RPMI7951 (cell line): ENCODE data around the gene PLEKHJ1. TPM values are rescaled to one million over a fixed set of nuclear protein-coding genes. Genes with fewer than 3 reads are reported as not detected.

Experiments
- DNase-seq: peaks from one replicate; pipeline ENCODE4 v3.0.0-alpha.2; 2012; ENCODE audit warnings: low read depth
- total RNA-seq: library from RNA; depleted of rRNA; stranded (reverse); fragments of >200 nt; shearing (Covaris generic); gene quantifications from 2 replicates; pipeline ENCODE4 v1.2.3, GENCODE V29; 2014

PLEKHJ1 gene
- total RNA-seq, 1 experiment from 2014 or later = 60.0 TPM

DNA sequence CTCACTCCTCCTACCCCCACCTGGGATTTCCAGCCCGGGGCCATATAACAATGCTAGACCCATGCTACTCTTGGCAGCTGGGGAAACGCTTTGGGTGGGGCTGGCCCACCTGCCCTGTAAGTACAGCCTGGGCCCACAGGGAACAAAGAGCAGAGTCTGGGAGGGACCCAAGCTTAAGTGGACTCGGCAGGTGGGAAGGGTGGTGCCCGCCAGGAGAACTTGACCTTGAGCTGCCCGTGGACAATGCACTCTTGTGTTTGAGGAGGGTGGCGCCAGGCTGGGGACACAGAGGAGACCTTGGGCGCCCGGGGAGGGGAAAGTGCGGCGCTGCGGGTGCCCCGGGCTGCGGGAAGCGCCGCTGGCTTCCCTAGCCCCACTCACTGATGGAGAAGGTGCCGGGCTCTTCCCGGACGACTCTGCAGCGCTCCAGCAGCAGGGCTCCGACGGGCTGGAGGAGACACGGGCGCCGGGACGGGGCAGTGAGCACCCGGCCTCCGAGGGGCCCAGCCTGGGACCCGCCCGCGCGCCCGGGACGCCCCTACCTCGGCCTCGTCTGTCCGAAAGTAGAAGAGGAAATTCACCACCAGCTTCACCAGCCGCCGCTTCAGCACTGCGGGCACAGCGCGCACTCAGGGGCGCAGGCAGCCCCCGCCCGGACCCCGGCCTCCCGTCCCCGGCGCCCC is 607 bp downstream of the PLEKHJ1 start:
- no peak for DNase-seq

DNA sequence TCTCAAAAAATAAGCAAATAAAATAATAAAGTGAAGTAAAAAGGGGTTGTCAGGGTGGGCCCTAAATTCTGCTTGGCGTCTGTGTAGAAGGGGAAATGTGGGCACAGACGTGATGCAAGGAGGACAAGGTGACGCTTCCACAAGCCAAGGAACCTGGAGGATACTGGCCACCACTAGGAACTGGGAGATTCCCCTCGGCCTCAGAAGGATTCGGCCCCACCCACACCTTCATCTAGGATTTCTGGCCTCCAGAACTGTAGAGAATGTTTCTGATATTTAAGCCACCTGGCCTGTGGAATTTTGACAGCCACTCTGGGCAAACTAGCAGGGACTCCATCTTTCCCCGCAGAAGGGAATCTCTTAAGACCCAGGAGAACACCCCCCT is 1.1 kb downstream of the PLEKHJ1 start:
- DNase-seq = no peak

- DNase-seq = no peak
Measured at GRCh38 chr19:2233601-2234280, 2.4 kb downstream of the PLEKHJ1 start.

GRCh38 chr19:2232286-2233151 is 3.6 kb downstream of the PLEKHJ1 start:
- no peak for DNase-seq

DNA sequence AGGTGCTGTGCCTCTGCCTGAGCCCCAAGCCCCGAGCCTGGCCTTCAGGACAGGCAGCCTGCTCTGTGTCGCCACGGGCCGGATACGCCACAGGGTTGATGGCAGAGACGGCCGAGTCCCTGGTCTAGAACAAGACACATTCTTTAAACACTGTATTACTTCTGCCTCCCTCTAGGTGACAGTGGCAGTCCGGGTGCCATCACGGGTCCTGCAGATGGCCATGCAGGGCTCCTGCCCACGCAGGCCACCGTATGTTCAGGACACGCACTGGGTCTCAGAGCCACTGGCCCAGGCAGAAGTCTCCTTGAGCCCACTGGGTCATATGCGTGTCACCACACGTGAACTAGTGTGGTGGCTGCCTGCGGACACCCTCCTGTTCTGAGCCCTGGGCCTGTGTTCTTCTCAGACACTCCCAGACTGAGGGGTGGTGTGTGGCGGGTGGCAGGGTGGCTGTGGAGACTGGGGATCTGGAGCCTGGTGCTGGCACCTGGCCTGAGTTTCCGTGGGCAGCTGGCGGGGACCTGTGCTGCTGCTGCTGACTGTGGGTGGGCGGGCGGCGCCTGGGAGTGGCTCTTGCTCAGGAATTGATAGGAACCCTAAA is 4.4 kb downstream of the PLEKHJ1 start:
- no peak for DNase-seq

GRCh38 chr19:2230807-2231533 is 5.2 kb downstream of the PLEKHJ1 start:
- DNase-seq = no peak

- no peak for DNase-seq
Measured at GRCh38 chr19:2230033-2230531, 6.0 kb downstream of the PLEKHJ1 start.

GRCh38 chr19:2229103-2230032 is 6.8 kb downstream of the PLEKHJ1 start:
- no peak for DNase-seq

DNA sequence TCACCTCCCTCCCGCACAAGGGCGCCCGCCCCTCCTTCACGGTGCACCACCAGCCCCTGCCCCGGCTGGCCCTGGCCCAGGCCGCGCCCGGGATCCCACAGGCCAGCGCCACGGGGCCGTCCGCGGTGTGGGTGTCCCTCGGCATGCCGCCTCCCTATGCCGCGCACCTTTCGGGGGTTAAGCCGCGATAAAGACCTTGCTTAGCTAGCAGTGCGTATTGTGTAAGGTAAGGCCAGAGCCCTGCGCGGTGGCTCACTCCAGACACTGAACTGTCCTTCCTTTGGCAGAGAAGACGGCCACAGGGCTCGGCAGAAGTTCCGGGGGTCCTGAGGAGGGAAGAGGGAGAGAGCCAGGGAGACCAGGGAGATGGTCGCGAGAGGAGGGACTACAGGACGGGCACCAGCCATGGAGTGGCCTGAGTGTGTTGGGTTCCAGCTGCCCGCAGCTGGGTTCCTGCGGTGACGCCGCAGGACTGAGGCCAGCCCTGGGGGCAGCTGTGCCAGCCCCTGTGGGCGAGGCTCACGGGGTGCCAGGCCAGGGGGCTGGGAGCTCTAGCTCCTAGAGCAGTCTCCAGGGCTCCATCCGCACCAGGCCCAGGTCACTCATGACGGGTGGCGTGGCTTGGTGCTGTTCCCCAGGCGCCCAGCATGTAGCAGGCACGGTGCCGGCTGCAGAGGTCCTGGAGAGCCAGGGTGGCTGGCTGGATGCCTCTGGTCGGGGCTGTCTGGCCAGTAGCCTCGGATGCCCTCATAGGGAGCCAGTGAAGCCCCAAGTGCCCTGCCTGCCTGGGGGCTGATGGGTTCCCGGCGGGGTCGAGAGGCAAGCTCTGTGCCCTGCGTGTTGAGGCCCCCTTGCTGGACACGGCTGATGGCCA is 7.7 kb downstream of the PLEKHJ1 start:
- DNase-seq = no peak

- no peak for DNase-seq
Measured at GRCh38 chr19:2227415-2228156, 8.5 kb downstream of the PLEKHJ1 start.

DNA sequence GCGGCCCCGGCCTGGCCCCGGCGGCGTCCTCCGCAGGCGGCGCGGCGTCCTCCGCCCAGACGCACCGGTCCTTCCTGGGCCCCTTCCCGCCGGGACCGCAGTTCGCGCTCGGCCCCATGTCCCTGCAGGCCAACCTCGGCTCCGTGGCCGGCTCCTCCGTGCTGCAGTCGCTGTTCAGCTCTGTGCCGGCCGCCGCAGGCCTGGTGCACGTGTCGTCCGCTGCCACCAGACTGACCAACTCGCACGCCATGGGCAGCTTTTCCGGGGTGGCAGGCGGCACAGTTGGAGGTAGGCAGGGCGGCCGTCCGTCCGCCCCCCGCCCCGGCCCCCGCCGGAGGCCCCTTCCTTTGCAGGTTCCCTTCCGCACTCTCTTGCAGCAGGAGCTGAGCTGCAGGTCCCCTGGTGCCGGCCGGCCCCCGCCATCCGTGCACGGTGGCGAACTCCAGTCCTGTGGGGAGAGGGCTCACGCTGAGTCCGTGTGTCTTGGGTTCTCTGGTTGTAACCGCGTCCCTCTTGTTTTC is 9.2 kb downstream of the PLEKHJ1 start:
- DNase-seq = no peak

- no peak for DNase-seq
Measured at GRCh38 chr19:2226051-2226839, 9.9 kb downstream of the PLEKHJ1 start.

- DNase-seq = no peak
Measured at GRCh38 chr19:2225415-2226050, 10.6 kb downstream of the PLEKHJ1 start.

GRCh38 chr19:2224754-2225349 is 11.3 kb downstream of the PLEKHJ1 start:
- DNase-seq = no peak

- no peak for DNase-seq
Measured at GRCh38 chr19:2223959-2224358, 12.2 kb downstream of the PLEKHJ1 start.

- no peak for DNase-seq
Measured at GRCh38 chr19:2223391-2223790, 12.7 kb downstream of the PLEKHJ1 start.

GRCh38 chr19:2221918-2222317 is 14.2 kb downstream of the PLEKHJ1 start:
- DNase-seq = no peak
